HG03520 (cell line): ENCODE results near the gene SDK1.
"Not testable (repeated sequence)": the region's sequence is repeated elsewhere in the genome, so short reads cannot be mapped to it uniquely, and the experiment has no call there.

ENCODE experiments used
- ATAC-seq: cut with Tn5 transposase; IDR thresholded peaks from one replicate; pipeline ENCODE4 v1.9.1; 2021; ENCODE audit warnings: mild to moderate bottlenecking, moderate library complexity; ENCODE audit not compliant: unreplicated experiment

Gene SDK1

DNA sequence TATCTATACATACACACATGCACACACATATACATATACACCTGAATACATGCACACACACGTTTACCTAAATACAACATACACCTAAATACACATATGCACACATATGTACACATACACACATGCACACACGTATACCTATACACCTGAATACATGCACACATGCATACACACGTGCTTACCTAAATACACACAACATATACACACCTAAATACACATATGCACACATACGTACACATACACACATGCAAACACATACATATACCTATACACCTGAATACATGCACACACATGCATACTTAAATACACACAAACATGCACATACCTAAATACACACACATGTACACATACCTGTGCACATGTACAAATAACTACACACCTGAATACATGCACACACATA lies 947.2 kb downstream of the SDK1 start:
- no peak for ATAC-seq

DNA sequence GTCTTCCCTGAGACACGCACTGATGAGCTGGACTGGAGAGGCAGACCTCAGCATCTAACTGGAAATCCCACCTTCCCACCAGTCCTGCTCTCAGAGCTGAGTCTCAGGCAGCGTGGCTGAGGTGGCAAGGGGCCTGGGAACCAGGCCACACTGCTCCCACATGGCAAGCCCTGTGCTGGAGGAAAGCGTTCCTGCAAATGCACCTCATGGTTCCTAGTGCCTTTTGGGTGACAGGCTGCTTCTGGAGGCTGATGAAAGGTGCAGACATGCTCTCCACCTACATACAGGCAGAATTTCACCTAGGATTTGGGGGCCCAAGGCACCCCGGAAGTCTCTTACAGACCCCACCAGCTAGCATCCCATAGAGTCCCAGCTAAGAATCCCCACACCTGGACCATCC lies 948.2 kb downstream of the SDK1 start:
- ATAC-seq: no peak

DNA sequence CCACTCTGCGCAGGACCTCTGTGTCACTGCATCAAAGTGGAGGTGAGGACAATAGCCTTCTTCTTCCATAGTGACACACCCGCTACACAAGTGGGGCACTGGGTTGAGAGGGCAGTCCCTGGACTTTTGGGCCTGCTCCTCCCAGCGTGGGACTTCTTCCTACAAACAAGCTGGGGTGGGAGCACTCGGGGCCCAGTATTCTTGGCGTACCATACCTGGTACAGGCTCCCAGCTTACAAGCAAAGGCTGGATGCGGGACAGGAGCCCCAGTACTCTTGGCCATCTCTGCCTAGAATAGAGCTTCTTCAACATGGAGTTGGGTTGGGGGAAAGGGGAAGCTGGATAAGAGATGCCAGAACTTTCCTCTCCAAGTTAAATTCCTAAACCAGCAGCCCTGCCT lies 954.3 kb downstream of the SDK1 start:
- ATAC-seq: no peak

DNA sequence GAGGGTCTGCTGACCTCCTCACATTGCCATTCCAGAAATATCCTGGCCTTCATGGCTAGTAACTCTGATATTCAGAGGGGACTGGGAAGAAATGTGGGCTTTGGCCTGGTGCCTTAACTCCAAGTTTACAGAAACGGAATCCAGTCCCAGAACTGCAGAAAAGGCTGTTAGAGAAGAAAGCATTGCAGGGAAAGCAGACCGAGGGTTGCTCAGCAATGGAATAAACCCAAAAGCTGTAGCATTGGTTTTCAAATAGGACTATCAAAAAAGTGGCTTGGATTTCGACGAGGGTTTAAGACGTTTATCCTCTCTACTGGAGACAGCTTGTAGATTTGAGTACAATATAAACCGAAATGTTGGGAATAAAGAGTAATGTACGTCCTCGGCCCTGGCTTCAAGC lies 955.2 kb downstream of the SDK1 start:
- ATAC-seq: no peak

DNA sequence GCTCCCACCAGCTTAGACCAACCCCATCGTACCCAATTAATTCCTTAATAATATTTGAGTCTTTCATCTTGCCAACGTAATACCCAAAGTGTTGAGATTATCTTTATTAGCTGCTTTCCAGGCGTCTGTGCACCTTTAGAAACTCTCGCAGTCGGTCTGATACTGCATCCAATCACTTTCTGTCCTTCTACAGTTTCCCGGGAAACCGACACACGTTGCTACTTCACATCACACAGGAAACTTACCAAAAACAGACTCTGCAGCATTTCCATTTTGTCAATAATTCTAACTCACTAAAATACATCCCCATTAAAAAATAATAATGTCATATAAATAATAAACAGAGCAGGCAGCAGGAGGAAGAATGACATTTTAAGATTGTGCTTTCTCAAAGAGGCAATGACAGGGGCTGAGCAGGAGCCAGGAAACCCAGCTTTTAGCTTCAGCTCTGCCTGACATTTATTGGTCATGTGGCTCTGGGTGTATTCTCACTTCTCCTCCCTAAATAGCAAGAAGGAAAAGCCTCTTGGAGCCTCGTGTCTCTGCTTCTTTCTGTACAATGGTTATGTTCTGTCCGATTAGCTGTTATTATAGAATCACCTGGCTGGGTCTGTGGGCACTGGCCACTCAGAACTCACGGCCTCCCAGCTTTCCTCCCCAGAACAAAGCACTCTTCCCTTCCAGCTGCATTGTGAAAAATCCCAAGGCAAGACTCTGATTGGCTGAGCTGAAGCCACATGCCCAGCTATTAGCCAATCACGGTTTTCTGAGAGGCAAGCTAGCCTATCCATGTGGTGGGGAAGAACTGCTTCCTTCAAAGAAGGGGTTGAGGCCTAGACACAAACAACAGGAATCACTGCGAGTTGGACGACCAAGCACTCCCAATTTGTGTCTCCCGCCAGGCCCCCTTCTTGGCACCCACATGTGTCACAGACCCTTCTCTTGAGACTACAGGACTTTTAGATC lies 956.4 kb downstream of the SDK1 start:
- ATAC-seq: no peak

DNA sequence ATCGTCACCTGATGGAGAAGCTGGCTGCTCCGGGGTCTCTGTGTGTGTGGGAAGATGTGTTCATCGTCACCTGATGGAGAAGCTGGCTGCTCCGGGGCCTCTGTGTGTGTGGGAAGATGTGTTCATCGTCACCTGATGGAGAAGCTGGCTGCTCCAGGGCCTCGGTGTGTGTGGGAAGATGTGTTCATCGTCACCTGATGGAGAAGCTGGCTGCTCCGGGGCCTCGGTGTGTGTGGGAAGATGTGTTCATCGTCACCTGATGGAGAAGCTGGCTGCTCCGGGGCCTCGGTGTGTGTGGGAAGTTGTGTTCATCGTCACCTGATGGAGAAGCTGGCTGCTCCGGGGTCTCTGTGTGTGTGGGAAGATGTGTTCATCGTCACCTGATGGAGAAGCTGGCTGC lies 959.1 kb downstream of the SDK1 start:
- not testable (repeated sequence) for ATAC-seq

DNA sequence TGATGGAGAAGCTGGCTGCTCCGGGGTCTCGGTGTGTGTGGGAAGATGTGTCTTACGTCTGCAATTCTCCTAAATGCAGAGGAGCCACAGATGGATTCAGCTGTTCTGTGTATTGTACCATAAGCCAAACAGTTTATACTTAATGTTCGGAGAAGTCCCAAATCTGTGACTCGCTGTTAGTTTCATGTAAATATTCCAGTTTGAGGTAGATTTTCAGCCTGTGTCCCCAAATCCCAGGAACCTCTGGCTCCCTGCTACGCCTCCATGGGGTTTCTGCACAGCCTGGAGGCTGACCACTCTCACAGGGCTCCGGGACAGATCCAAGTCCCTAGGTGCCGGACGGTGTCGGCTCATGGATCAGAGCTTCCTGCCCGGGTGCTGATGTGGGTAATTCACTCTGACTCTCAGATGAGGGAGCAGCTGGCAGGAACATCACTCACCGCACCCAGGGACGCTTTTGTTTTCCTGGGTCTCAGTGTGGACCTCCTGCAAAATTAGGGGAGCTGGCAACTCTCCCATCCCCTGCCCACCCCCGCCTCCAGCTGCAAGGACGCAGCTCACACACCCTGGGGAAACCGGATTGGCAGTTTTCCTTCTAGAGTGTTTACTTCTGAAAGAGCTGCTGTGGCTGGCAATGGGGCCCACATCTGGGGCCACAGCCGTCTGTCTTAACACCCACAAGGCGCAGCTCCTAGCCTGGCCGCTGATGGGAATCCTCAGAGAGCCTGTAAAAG lies 960.0 kb downstream of the SDK1 start:
- no peak for ATAC-seq

DNA sequence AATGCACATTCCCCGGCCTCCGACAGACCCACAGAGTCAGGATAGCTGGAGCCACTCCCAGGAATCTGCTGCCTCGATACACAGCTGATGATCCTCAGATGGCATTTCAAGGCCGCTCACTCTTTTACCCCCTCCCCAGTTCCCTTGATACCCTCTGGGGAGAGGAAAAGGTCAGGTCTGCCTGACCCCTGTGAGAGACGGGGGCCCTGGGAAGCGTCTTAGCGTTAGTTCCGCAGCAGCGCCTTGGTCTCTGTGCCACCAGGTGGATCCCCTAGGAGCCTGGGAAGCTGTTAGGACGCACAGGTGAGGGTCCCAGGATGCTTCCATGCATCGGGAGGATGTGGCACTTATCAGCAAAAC lies 960.5 kb downstream of the SDK1 start:
- ATAC-seq: no peak

DNA sequence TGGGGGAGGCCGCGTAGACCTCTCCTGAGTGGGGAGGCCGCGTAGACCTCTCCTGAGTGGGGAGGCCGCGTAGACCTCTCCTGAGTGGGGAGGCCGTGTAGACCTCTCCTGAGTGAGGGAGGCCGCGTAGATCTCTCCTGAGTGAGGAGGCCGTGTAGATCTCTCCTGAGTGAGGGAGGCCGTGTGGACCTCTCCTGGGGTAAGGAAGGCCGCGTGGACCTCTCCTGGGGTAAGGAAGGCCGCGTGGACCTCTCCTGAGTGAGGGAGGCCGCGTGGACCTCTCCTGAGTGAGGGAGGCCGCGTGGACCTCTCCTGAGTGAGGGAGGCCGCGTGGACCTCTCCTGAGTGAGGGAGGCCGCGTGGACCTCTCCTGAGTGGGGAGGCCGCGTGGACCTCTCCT lies 963.2 kb downstream of the SDK1 start:
- ATAC-seq: not testable (repeated sequence)

DNA sequence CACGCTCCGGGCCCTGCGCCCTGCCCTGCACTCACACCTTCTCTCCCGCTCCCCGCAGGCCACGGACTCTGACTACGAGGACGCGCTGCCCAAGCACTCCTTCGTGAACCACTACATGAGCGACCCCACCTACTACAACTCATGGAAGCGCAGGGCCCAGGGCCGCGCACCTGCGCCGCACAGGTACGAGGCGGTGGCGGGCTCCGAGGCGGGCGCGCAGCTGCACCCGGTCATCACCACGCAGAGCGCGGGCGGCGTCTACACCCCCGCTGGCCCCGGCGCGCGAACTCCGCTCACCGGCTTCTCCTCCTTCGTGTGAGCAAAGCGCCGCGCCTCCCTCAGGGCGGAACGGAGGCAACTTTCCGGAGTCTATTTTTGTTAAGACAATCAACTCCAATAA lies 964.0 kb downstream of the SDK1 start:
- no peak for ATAC-seq

DNA sequence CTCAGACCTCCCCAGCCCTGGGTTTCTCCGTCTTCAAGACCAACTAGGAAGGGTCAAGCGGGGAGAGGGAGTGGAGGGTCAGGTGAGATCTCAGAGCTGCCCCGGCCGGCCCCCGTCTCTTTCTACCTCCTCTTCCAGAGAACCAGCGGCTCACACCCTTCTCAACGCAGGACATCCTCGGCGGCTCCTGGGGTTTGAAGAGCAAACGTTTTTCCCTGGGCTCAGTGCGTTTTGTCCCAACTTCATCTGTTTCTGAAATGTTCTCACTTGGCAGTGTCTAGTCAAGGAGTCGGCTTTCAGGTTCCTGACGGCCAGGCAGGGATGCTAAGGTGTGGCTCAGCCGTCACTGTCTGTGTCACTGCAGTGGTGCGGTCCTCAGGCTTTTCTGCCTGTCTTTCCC lies 964.6 kb downstream of the SDK1 start:
- ATAC-seq: no peak

DNA sequence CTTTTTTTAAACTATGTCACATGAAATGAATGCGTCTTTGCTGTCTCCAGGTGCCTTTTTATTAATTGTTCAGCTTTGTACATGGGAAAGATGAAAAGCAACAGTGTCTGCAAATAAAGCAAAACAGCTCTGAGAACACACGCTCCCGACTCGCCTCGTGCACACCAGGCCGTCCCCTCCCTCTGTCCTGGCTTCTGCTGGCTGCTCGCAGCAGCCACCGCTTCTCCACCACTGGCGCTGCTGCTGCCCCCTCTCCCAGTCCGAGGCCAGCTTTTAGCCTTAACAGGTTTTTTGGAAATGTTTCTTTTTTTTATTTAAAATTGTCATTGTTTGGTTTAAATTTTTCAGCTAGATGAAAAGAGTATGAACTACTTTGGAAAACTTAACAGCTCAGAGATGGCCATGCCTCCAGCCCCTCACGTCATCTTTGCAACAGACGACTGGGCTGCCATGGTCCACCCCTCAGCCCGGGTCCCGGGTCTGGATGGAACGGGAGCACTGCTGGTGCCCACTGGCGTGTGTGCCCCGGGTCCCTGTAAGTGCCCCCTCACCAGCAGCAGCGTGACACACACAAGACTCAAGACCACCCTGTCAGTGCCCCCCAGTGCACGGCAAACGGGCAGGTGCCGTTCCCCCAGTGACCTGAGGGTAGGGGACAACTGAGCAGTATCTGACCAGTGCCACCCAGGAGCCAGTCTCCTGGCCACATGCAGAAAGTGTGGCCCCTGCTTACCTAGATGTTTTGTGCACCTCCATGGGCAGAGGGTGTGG lies 965.4 kb downstream of the SDK1 start:
- ATAC-seq: no peak

DNA sequence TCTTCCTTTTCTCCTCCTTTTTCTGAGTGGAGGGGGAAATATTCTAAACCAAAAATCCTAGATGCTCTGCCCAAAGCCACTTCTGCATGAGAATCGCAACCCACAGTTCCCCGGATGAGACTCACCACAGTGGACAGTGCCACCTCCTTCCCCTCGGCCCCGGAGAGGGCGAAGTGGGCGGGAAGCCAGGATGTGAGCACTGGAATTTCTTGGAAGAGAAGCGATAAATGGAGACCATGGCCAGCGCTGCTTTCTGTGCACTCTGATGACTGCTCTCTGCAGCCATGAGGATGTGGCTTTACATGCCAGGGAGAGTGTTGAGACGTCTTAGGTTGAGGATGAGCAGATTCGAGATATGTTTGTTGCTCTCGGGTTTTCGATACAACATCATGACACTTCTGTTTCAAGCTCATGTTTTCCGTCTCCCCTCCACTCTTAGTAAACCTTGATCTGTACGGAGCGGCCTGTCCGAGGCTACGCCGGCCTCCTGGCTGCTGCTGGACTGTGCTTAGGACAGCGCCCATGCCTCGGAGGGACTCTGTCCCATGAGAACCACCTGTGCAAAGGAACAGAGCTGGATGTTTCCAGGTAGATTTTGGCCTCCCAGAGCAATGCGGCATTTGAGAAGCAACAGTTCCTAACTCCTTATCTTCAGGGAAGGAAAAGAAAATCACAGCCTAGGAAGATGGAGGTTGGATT lies 966.4 kb downstream of the SDK1 start:
- no peak for ATAC-seq

DNA sequence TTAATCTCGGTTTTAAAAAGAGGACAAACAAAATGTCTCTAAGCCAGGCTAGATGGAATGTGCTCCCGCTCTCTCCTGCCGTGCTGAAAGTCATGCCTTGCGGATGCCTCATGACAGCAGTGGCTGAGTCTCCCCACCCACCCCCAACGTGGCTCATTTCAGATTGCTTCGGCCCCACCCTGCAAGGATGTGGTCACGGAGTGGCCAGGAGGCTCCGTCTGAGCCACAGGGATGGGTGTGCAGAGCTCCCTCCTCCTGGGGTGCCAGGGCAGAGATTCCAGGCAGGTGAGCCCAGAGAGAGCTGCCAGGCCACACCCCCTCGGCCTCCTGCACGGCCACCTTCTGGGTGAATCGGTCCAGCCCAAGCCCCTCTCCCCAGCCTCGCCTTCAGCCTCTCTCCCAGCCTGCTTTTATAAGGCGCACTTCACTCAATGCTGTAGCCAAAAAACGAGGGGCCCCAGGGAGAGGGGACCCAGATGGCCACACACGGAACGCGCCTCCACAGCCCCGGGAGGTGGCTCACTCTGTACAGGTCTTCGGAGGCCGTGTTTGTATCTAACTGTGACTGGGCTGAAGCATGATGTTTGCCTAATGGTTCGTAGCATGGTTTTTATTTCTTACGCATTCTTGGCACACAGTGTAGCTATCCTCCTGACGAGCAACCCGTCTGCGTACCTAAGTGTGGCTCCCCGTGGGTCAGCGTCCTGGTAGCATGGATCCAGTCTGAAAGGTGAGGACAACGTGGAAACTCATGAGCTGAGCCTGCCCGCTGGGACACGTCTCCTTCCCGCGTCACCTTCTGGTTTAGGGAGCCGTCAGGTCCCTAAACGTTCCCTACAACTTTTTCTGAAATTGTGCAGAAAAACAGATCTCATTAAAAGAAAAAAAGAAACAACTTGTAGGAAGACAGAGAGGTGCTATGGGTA lies 967.3 kb downstream of the SDK1 start:
- ATAC-seq: no peak

DNA sequence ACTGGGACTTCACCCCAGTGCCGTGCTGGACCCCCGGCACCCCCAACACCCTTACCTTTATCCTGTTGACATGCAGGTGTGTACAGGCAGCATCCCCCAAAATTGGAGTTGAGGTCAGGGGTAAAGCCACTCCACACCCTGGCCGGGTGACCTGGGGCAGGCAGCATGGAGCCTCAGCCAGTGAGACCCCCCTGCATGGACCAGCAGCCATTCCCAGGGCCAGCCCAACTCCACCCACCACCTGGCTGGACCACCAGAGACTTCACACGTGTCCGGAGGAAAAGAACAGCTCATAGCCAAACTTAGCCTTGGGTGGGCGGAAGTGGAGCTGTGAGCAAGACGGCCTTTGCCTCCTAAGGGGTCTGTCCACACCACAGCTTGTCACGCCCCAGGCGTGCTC lies 968.0 kb downstream of the SDK1 start:
- no peak for ATAC-seq

DNA sequence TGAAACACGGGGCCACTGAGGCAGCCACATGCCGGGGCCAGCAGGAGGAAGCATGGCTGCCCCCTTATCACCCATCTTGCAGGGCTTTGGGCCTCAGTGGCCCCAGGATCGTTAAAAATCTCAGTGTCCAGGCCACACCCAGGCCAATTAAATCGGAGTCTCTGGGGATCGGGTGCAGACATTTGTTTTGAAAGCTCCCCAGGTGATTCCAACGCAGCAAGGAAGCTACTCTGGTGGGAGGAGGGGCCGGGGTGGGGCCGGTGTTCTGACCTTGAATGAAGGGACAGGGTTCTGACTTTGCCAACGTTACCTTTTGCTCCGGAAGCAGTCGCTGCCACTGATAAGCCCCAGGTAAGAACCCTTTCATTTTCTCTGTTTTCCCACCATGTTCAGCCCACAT lies 968.7 kb downstream of the SDK1 start:
- ATAC-seq: no peak

DNA sequence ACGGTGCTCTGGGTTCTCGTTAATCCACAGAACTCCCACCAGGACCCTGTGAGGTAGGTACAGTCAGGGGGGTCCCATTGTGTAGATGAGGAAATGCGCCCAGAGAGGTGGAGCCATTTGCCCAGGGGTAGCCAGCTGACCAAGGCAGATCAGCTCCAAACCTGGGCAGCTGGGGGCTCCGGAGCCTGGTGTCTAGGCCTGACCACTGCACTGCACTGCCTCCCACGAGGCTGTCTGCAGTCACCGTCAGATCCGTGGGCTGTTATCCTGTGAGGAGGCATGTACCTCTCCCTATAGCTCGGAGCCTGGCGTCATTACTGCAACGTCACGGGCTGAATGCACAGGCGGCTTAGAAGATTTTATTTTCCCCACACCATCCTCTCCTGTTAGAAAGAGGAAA lies 969.2 kb downstream of the SDK1 start:
- no peak for ATAC-seq

DNA sequence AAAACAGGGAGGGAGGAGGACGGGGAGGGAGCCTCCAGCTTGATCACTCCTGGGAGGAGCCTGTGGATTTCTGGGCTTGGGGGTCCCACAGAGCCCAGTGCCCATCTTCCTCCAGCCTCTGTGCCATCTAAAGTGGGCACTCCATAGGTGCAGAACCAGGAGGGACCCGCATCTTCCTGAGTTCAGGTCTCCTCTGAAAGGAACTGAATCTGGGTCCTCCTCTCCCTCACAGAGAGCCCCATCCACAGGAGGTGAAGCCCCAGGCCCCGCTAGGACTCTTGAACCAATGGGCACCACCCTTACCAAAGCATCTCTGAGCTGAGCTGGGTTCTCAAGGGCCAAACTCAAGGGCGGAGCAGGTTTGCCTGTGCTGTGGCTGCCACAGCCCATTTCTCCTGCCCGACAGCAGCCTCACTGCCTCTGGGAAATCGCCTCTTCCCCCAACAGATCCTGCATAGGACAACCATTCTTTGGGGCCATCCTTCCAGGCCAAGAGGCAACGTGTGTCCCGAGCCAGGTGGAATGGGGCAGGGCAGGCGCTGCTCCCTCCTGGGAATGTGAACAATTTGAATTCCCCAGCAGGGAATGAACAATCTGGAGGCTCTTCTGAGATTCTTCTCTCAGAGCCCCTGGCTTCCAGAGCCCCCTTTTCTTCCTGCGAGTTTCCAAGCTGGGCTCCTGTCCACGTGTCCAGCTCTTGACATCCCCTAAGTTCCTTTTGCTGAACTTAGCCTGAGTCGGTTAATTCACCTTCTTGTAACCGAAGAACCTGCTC lies 970.1 kb downstream of the SDK1 start:
- no peak for ATAC-seq

DNA sequence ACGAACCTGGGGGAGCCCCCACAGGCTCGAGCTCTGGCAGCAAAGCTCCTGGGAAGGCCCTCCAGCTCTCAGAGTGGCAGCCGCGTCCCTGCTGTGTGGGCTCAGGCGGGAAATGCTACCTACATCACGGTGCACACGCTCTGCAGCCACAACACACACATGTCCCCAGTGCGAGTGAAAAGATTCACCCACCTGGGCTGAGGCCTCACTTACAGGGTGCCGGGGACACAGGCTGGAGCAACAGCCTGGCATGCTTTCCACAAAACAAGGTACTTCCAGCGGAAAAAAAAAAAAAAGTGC lies 970.6 kb downstream of the SDK1 start:
- ATAC-seq: no peak
